ENCODE results near the gene CAPN13.

Gene CAPN13, protein sequence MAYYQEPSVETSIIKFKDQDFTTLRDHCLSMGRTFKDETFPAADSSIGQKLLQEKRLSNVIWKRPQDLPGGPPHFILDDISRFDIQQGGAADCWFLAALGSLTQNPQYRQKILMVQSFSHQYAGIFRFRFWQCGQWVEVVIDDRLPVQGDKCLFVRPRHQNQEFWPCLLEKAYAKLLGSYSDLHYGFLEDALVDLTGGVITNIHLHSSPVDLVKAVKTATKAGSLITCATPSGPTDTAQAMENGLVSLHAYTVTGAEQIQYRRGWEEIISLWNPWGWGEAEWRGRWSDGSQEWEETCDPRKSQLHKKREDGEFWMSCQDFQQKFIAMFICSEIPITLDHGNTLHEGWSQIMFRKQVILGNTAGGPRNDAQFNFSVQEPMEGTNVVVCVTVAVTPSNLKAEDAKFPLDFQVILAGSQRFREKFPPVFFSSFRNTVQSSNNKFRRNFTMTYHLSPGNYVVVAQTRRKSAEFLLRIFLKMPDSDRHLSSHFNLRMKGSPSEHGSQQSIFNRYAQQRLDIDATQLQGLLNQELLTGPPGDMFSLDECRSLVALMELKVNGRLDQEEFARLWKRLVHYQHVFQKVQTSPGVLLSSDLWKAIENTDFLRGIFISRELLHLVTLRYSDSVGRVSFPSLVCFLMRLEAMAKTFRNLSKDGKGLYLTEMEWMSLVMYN

DNA sequence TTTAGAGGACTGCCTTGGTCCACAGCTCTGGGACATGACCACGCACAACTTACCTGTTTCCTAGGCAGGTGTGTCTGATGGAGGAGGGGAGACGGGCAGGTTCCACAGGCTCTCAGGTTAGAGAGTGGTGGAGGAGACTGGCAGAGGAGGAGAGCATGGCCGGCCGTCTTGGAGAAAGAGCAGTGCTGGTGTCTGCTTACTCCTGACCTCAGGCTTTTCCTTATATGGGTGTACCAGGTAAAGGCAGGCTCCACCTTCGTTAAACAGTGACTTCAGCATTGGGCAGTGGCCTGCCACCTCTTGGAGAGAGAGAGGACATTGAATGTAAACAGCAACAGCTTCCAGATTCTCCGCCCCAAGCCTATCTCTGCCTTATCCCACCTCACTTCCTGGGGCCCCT, at the start of gene CAPN13:
Gene CAPN13, minus strand, starts transcription at position 198 of the 400 bp plus-strand sequence. CDS start 20,121 bp downstream, outside the sequence.
- DNase-seq, result no peak

DNA sequence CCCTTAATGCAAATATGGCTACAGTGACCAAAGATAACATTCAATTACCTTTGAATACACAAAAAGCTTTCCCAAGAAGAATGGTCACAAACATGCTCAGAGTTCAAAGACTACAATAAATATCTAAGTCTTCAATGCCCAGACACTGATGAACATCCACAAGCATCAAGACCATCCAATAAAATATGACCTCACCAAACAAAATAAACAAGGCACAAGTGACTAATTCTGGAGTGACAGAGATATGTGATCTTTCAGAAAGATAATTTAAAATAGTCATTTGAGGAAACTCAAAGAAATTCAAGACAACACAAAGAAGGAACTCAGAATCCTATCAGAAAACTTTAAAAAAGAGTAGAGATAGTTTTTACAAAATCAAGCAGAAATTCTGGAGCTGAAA, 40.6 kb upstream of the CAPN13 start:
- no peak for DNase-seq

DNA sequence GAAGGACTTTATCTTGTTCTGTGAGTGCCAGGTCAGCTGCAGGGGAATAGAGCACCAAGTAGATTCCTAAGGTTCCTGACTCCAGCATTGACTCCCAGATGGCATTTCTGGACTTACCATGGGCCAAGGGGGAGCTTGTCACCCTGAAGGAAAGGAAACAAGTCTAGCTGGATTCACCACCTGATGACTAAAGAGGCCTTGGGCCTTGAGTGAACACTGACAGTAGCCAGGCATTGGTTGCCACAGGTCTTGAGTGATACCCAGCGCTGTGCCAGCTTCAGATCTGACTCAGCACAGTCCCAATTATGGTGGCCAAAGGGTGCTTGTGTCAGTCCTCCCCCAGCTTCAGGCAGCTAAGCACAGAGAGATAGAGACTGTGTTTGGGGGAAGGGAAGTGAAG, 40.1 kb upstream of the CAPN13 start:
- no peak for DNase-seq

DNA sequence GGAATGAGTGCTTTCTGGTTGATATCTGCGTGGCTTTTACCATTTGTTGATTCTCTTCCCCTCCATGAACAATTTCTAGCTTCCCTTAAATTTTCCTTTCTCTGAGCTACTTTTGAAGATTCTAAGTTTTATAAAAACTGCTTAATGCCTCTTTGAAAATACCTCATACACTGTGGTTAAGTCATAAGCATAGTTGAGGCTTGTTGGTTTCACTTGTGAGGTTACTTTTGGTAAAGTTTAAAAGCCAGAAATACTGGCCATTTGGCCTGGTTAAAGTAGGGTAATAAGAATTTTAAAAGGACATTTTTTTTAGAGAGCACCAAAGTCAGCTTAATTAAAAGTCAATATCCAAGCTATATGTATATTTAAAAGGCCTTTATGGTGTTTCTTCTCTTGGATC, 21.3 kb upstream of the CAPN13 start:
- DNase-seq, result no peak

DNA sequence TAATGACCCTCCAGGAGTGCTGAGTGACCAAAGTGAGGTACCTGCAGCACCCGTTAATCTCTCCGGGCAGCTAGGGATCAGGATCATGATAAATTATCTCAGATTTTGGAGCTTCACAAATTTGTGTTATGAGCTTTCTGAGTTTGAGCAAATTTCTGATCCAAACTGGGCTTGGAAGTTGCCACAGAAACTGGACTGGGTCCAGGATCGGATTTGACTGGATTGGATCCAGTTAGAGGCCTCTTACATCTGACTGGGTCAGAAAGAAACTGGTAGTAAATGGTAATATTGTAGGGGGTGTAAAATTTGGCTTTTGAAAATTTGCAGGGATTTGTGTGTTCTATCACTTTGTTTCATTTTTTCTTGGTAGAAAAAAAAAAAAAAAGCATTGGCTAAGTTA, 19.7 kb upstream of the CAPN13 start:
- no peak for DNase-seq

DNA sequence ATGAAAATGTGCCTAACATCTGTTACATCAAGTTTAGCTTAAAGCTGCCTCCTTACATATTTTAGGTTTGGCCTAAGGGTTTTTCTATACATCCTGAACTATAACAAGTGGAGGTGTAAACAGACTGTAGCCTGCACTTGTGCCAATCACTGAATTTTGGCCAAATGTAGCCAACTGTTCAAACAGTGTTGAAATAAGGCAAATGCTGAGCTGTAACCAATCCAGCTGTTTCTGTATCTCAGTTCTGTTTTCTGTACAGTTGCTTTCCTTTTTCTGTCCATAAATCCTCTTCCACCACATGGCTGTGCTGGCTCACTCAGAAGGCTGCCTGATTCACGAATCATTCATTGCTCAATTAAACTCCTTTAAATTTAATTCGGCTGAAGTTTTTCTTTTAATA, 19.2 kb upstream of the CAPN13 start:
- no peak for DNase-seq

DNA sequence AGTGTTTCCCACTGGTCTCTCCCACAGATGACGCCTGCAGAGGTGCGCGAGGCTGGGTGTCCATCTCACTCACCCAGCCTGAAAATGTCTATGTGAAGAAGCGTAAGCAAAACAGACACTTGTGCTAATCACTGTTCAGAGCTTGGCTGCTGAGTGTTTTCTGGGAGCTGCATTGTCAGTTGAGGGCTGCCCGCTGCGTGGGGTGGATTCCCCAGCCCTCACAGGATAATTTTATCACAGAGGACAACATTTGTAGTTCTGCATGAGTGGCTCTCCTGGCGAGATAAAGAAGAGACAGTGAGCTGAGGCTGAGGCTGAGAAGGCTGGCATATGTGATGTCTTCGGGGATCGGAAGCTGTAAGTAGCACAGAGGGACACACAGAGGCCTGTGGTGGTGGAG, 16.2 kb upstream of the CAPN13 start:
- DNase-seq, result no peak

DNA sequence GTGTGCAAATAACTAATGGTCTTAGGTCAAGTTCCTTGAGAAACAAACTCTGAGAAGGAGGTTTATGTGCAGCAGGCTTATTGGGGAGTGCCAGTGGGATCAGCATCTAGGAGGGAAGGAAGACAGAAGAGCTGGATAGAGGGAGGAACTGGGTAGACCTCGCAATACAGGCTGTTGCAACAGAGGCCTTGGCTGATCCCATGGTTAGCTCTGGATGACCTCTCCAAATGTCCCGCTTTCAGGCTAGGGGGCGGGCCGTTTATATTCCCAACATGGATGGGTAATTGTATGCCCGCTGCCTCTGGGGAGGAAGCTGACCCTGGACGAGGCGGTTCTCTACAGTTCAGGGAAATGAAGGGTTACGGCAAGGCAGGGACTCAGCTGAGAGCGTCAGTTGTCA, 14.7 kb upstream of the CAPN13 start:
- no peak for DNase-seq

DNA sequence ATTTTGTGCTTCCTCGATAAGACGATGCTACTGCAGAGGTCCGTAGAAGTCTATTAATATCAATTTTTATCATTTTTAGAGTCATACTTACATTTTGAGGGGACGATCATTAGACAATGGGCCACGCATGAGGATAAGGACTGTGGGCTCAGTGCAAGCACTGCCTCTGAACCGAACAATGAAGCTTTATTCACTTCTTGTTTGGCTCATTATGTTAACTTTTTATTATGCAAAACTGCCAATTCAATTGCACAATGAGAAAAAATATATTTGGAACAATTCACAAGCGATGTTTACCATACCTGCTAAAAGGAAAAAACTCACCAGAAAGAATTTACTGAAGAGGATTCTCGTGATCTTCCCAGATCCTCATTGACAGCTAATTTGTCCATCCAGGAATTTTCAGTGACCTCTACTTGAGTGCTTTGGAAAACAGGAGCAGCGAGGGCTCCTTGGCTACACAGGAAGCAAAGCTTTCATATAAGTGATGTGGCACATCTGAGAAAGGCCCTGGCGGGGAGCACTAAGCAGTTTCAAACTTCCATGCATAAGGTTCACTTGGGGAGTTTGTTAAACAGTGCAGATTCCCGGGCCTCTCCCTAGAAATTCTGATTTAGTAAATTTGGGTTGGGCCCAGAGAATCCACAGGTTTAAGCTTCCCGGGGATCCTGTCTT, 13.3 kb upstream of the CAPN13 start:
- DNase-seq, result no peak

DNA sequence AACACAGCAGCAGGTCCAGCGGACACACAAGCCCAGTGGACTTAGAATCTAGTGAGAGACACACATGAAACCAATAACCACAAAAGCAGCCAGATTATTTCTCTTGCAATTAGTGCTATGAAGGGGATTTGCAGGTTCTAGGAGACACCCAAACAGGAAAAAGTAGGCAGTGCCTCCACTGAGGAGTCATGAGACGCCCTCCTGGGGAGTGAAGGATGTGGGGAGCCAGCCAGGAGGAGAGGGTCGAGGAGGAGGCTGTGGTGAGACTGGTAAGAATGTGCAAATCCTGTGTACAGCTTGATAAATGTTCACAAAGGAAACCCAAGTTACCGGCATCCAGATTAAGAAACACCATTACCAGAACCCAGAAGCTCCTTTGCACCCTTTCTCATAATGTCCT, 2.7 kb upstream of the CAPN13 start:
- DNase-seq, result no peak

DNA sequence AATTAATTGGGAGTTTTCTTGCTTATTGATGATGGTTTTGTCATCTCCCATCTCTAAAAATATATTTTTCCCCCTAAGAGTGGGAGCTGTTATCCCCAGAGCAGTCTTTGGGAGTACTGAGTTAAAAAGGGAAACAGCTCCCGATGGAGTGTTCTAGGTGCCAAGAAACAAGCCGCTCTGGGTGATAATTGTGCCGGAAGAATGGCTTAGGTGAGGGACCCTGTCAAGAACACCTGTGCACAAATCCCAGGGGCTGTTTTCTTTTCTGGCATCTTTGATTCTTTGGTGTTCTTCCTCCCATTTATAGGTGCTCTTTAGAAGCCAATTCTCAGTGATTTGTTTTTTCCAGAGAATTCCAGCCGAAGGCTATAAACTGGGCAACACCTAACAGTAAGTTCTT, 1.4 kb upstream of the CAPN13 start:
- no peak for DNase-seq

DNA sequence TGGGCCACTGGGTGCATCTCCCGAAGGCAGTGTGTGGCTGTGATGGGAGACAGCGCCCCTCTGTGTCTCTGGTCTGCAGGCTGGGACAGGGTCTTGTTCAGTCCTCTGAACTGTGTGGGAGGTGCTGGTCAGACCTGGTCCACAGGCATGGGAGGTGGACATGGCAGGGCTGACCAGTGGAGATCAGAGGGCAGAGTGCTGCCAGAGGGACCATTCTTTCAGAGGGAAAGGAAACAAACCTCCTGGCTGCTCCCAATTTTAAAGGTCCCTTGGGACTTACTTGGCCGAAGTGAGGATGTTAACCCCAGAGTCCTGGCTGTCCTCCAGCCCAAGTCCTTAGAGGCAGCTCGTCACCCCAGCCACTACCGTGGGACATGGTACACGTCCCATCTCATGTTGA, 4.0 kb downstream of the CAPN13 start:
- DNase-seq, result no peak

DNA sequence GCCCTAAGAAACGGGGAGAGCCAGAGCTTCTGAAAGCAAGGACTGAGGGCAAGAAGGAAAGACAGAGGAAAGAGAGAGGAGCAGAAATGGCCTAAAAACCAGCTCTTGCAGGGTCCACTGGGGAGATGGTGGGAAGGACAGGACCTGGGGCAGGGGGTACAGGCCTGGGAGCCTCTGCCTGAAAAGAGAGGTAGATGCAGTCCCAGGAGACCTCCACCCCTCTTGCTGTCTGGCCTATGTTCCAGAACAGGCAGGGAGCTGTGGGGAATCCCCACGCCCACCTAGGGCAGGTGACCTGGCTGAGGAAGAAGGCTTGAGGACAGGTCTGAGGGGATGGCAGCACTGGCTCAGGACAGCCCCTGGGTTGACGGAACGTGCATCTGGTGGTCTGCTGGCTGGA, 4.6 kb downstream of the CAPN13 start:
- no peak for DNase-seq

DNA sequence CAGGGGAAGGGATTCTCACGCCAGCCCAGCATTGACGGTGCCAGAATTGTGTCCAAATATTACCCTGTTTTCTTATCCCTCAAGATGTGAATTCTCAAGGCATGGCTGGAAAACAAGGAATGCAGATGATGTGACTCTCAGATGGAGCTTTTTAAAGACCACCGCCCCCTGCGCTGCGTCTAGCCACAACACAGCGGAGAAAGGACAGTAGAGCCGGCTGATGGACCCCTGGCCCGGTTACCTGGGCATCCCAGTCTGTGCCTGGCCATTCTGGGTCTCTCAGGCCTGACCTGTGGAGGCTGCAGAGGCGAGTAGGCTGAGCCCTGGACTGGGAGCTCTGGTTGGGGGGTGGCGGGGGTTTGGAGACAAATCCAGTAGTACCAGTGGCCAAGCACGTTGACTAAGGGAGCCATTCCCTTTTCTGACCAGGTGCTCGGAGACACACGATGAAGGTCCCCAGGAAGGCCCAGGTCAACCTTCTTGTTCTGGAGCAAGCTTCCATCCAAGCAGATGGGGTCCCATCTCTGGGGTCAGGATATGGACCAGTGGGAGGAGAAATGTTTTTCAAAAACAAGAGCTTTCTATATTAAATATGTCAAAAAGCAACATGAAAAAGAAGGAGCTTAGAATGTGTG, 5.3 kb downstream of the CAPN13 start:
- DNase-seq, result no peak

DNA sequence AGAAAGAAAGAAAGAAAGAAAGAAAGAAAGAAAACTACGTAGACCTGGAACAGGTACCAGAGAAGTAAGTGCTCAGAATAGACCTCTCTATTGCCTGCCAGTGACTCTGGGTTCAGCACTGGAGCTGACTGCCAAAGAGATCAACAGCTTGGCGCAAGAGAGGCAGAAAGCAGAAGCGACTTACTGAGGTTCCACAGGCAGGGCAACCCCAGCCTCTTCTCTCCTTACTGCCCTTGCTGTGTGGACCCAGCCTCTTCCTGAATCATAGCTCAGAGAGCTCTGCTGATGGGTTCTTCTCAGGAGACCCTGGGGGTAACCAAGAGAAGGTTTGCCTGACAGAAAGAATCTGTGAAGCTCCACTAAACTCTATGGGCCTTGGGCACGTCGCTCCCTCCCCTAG, 7.1 kb downstream of the CAPN13 start:
- DNase-seq, result no peak

DNA sequence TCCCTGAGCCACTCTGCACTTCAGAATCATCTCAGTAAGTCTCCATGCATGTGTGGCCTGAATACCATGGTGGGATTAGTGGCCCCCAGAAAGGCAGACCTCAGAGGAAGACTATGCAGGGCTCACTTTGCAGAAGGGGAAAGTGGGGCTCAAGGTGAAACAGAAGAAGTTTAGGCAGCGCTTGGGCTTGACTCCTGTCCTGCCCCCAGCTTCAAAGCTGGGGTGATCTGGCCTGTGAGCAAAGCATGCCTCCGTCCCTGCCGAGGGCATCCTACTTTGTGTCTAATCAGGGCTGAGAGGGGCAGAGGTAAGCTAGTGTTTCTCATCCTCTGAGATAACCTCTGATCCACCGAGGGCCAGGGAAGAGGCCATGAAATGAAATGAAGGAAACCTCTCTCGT, 7.9 kb downstream of the CAPN13 start:
- no peak for DNase-seq

DNA sequence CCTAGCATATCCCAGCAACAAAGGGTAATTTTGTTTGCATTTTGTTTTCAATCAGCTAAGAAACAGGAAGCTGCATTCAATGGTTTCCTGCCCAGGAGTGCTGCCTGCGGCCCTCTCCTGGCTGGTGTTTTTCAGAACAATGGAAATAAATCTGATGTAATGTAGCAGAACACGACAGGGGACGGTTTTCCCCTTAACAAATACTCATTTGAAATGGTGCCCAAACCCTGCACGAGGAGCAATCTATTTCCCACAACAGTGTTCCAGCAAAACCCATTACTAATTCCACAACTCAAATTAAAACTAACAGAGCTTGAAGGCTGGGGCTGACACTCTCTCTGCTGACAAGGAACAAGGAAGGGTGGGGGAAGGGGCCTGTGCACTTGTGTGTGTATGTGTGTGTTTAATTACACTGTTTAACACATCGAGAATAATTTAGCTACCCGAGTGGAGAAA, 8.7 kb downstream of the CAPN13 start:
- no peak for DNase-seq

DNA sequence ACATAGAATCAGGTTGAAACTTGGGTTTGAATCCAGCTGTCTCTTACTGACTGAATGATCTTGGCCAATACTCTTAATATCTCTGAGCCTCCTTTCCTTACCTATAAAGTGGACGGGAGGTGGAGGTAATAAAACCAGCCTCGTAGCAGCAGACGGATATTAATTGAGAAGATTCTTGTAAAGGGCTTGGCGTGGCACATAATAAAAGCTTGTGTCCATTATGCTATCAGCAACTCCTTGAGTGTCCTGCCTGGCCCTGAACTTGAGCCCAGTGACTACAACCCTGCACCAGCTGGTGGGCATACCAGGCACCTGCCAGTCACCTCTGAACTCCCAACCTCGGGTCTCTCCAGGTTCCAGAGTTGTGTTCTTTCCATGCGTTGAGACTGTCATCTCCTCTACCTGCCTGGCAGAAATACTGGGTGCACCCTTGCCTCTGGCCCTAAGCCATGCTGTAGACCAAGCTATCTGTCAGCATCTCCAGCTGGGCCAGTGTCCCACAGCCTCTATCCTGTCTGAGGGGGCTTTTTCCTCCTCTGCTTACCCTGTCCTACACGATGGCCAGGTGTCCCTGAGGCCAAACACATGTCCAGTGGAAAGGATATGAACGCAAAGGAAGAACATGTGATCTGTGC, 9.7 kb downstream of the CAPN13 start:
- DNase-seq, result no peak

DNA sequence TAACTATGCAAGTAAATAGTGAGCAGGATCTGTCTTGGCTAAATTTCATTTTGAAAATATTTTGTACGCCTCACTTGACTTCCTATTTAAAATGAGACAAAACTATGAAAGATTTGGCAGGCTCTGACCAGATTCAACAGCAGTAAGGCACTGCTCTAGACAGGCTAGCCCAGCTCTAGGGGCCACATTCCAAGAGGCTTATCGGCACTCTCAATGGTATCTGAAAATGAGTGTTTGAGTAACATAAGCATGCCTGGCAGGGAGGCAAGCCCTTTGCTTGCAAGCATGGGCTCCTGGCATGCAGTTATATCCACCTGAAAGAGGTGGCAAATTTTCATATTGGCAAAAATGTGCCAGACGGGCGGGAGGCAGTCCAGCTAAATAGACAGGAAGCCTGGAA, 10.5 kb downstream of the CAPN13 start:
- no peak for DNase-seq

DNA sequence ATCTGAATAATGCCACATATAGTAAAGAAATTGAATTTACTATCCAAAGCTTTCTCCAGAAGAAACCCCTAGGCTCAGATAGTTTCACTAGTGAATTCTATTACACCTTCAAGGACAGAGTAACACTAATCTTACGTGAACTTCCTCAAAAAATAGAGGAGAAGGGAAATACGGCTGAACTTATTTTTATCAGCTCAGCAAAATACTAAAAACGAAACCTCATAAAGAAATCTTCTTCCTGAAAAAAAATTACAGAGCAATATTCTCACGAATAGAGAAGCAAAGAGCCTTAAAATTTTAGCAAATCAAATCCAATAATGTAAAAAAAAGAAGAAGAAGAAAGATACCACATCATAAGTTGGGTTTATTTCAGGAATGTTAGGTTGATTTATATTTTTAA, 14.7 kb downstream of the CAPN13 start:
- no peak for DNase-seq

DNA sequence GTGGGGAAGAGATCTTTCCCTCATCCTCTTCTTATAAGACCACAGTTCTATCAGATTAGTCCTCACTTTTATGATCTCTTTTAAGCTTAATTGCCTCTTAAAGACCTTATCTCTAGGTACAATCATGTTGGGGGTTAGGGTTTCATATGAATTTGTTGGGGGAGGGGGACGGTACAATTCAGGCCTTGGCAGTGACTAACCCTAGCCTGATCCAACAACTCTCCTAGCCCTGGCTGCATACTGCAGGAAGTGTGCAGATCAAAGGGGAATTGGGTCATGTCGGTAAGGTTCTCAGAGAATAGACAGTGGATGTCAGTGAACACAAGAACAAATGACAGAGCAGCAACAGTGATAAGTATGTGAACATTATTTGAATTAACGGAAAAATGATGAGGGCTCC, 16.4 kb downstream of the CAPN13 start:
- DNase-seq, result no peak

DNA sequence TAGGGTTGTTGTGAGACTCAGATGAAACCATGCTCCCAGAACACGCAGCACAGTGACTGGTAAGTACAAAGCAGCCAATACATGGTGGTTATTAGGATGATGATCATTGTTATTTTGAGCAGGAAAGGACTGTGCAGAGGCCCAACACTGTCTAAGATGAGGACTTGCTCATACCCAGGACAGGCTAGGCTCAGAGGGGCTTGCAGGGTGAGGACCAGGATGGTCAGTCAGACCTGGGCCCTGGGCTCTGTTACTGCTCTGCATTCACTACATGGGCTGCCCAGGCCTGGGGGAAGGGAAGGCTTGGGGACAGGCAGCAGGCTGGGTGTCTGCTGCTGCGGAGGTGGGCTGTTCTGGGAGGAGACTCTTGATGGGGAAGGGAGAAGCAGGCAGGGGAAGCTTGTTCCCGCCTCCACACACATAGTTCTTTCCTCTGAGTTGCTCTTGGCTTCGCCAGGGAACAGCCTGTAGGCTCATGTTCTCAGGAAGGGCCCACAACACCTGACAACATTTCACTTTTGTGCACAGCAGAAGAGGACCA, 17.5 kb downstream of the CAPN13 start:
- no peak for DNase-seq
